Stimulated activated CD8-positive, alpha-beta memory T cell treated with anti-CD3 and anti-CD28 coated beads, Interleukin-15, amount 100 ng/mL, for 1 hour (primary cell): ENCODE data around the gene SRCAP.
"Not testable (repeated sequence)": the region's sequence is repeated elsewhere in the genome, so short reads cannot be mapped to it uniquely, and the experiment has no call there.

Experiments
- DNase-seq: peaks from one replicate; pipeline ENCODE4 v3.0.0-alpha.2; 2020; ENCODE audit warnings: low read depth

SRCAP gene

DNA sequence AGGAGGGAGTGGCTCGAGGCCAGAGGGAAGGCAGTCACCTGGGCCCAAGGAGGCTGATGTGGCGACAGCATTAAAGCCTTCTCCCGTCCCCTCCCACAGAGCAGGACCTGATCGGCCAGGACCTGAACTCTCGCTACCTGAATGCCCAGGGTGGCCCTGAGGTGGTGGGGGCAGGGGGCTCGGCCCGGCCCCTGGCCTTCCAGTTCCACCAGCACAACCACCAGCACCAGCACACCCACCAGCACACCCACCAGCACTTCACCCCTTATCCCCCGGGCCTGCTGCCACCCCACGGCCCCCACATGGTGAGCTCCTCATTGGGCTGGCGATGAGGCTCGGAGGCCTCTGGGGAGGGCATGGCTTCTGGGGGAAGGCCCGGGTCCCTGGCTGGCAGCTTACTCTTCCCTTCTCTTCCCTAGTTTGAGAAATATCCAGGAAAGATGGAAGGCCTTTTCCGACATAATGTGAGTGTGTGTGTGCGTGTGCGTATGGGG lies 34.3 kb upstream of the SRCAP start:
- no peak for DNase-seq

- DNase-seq, result no peak
Measured at GRCh38 chr16:30665155-30665829, 33.7 kb upstream of the SRCAP start.

- no peak for DNase-seq
Measured at GRCh38 chr16:30665830-30666190, 33.2 kb upstream of the SRCAP start.

DNA sequence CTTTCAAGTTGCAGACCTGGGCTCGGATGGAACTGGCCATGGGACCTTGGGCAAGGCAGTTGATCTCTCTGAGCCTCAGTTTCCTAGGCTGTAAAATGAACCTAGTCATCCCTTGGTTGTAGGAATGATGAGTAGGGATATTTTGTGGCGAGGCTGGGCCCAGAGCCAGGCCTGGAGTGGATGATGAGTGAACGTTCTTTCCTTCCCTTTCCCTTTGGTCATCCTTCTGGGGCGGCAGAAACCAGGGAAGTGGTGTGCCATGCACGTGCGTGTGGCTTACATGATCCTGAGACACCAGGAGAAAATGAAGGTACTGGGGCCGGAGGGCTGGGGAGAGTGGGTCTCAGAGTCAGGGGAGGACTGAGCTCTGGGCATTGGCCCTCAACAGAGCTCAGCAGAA lies 32.3 kb upstream of the SRCAP start:
- DNase-seq, result no peak

- no peak for DNase-seq
Measured at GRCh38 chr16:30667361-30667905, 31.5 kb upstream of the SRCAP start.

- DNase-seq, result no peak
Measured at GRCh38 chr16:30668393-30668792, 30.6 kb upstream of the SRCAP start.

DNA sequence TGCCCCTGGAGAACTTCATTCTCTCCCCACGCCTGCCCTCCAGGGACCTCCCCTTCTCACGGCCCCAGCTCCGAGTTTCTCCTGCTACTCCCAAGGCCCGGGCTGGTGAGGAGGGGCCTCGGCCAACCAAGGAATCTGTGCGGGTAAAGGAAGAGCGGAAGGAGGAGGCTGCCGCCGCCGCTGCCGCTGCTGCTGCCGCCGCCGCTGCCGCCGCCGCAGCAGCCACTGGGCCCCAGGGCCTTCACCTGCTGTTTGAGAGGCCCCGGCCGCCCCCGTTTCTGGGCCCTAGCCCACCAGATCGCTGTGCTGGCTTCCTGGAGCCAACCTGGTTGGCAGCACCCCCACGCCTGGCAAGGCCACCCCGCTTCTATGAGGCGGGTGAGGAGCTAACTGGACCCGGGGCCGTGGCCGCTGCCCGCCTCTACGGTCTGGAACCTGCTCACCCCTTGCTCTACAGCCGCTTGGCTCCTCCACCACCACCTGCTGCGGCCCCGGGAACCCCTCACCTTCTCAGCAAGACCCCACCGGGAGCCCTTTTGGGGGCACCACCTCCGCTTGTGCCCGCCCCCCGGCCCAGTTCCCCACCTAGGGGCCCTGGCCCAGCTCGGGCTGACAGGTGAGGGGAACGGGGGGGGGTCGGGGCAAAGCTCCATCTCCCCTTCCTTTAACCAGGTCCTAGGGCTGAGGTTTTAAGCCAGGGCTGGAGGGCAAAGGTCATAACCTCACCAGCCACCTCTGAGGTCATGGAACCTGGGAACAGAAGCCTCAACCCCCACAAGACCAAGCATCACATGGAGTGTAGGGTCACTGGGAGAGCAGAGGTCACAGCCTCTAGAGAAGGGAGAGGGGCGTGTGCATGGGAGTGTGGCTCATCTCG lies 29.7 kb upstream of the SRCAP start:
- DNase-seq, result no peak

DNA sequence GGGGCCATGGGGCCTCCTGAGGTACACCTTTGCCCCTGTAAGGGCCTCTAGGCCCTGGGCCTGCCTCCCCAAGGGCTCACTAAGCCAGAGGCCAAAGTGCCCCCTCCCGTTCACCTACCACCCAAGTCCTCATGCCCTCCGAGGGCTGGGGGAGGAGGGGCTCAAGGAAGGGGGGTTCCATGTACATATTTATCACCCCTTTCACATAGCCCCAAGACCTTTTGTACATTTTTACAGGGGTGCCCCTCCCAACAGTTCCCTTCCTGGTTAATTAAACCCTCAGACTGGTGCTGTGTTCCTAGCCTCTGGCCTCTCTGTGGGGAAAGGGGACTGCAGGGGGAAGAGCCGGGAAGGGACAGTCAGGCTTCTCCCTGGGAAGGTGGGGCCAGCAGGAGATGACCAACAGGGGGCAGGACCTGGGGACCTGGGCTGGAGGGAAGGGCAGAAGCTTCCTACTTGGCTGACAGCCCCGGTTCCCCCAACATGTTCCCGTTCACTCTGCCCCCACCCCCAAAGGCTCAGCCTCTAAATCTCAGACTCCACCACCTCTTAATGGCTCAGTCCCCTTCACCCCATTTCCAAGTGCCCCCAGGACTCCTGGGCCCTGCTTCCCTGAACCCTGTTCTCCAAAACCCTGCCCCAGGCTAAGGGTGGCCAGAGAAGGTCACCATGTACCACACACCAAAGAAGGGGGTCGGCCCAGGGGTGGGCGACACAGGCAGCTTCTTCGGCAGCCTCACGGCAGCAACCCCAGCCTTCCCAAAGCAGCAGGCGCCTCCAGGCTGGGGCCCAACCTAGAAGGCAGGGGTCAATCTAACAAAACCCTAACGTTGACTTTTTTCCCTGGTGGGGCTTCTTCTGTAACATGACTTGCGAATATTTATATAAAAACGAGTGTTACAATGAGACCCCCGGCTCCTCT lies 28.8 kb upstream of the SRCAP start:
- no peak for DNase-seq

- no peak for DNase-seq
Measured at GRCh38 chr16:30675143-30675542, 23.8 kb upstream of the SRCAP start.

DNA sequence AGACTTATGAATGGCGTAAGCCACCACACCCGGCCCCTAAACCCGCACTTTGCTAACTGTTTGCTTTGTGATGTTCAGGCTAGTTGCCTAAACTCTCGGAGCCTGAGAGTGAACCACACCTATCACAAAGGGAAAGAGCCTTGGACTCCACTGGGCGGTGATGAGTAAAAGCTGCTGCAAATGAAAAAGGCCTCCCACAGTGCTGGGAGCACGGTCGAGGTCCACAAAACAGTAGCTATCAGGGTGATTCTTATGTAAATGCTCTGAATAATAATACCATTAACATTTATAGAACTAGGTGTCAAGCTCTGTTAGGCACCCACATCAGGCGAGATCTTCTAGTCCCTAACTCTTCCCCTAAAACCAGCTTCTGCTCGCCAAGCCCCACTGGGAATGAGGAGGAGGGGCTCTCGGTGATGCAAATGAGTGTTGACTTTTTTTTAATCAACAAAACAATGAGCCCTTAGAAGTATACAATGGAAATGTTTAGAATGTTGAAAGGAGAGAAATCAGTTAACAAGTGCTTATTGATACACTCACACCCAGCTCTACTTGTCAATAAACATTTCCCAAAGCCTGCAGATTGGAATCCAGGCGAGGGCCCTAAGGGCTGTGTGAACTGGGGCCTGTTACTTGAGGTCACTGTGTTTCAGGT lies 20.9 kb upstream of the SRCAP start:
- DNase-seq, result no peak

GRCh38 chr16:30678586-30678970 lies 20.4 kb upstream of the SRCAP start:
- no peak for DNase-seq

- DNase-seq, result no peak
Measured at GRCh38 chr16:30680326-30680725, 18.6 kb upstream of the SRCAP start.

DNA sequence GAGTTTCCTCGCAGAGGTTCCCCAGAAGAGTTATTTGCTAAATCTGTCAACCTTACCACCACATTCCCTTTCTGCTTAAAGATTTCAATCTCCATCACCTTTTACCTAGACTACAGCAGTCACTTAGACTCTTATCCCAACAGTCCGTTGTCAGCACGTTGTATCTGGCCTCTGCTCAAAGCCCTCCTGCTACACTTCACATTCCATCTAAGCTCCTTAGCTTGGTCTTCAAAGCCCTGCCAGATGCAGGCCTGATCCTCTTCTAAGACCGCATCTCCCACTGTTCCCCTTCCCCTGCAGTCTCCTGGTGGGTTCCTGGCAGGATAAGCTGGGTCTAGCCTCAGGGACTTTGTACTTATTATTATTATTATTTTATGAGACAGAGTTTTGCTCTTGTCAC lies 10.3 kb upstream of the SRCAP start:
- no peak for DNase-seq

GRCh38 chr16:30691907-30692306 lies 7.1 kb upstream of the SRCAP start:
- DNase-seq, result no peak

DNA sequence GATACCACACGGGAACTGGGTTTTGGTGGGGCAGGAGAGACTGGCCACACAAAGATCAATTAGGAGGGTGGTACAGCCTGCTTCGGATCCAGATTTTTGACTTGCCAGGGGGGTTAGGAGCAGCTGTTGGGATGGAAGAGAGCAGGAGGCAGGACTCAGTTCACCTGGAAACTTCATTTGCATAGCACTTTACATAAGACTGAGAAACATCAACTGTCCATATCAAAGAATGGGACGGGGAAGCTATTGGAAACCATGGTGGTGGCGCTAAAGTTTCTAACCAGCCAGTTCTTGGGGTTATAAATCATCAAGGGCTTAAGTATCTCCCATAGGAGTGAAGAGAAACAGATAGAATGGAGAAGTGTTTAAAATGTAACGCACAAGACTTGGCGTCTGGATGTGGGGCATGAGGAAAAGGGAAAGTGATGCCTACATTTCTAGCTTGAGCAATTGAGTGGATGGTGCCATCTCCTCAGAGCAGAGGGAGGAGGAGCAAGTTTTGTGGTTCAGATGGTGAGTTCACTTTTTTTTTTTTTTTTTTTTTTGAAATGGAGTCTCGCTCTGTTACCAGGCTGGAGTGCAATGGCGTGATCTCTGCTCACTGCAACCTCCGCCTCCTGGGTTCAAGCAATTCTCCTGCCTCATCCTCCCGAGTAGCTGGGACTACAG lies 6.4 kb upstream of the SRCAP start:
- no peak for DNase-seq

DNA sequence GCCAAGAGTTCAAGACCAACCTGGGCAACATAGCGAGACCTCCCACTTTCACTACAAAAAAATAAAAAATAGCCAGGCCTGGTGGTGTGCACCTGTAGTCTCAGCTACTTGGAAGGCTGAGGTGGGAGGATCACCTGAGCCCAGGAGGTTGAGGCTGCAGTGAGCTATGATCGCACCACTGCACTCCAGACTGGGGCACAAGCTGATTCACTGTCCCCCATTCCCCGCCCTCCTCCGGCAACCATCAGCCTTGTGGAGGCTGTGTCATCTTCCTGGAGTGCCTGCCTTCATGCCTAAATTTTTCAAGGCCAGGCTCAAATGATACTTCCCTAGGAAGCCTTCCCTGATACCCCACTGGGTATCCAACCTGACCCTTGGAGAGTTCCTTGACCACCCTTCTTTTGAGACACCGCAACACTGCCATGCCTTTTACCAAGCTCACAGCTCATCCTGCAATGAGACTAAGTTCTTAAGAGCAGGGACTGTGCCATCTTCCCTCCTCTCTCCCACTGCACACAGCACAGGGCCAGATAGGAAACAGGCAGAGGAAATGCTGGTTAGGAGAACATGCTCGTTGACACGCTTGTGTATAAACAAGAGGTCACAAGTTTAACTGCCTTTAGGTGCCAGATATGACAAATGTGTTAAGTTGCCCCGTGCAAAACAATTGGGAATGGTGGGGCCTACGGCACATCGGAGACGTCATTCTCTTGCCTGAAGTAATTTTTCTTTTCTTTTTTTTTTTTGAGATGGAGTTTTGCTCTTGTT lies 3.9 kb upstream of the SRCAP start:
- no peak for DNase-seq

GRCh38 chr16:30696646-30697045 lies 2.3 kb upstream of the SRCAP start:
- not testable (repeated sequence) for DNase-seq

DNA sequence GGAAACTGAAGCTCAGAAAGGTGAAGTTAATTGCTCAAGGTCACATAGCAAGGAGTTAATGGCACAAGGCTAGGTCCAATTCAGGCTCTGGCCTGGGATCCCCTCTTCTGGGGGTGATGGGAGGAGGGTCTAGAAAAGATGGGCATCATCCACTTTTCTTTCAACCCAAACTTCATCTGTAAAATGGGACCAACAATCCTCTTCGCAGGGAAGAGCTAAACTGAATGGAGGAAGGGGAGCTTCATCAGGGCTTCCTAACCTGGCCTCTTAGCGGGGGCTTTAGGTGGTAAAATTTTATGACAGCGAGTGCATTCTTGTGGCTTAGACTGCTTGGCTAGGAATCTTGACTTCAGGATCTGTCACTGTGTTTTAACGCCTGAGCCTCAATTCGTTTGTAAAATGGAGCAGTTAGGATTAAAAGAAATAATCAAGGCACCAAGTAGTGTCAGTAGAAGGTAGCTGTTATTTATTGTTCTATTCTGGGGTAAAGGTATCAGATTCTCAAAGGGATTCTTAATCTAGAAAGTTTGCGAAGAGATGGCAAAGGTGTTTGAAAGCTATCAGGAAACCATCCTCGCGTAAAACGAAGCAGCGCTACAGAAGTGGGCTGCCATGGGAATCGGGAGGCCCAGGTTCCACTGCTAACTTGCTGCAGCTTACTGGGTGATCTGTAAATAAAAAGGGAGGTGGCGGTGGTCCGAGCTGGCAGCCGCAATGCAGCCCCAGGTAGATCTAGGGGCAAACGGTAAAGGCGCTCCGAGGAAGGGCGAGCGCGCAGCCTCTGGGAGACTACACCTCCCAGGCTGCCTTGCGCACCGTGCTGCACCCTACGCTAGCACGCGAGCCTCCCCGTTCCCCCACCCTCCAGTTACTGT lies 1.5 kb upstream of the SRCAP start:
- DNase-seq, result no peak

DNA sequence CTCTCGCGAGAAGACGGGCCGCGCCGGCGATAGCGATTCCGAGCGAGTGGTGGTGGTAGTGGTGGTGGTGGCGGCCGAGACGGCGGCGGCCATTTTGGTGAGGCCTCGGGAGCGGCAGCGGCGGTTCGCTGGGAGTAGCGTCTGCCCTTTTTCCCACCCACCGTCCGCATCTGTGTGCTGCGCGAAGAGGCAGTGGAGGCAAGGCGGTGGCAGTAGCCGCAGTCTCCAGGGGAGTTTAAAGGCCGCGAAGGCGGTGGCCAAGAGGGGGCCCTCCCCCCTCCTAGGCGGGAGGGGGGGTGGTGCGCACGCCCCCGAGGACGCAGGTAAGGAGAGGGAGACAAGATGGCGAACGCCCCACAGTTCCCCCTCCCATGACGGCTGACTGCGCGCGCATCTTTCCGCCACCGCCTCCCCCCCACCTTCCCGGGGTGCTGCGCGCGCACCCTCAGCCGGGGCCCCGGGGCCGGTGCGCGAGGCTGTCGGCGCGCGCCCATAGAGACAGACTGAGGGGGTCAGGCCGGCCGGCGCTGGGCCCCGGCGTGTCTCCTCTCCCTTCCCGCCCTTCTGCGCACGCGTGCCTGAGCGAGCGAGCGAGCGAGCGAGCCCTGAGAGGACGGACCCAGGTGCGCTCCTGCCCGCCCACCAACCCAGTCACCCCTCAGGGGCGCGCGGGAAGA lies 694 bp upstream of the SRCAP start:
- peak; percentile 96 for DNase-seq
